ENCODE results near the gene YJU2.

YJU2 gene

DNA sequence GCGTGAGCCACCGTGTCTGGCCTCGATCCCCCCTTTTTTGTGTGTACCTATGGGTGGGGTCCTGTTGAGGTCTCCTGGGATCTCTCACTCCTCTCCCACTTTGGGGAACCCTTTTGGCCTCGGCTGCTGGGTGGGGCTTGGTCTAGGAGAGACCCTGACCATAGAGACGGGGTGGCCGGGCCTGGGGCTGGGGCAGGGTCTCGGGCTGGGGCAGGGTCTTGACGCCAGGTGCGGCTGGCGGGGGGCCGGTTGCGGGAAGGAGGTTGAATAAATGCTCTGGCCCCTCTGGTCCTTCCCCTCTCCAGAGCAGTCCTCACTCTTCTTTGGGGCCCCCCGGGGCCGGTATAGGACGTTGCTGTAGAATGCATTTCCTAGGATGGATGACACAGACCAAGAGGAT lies 45.6 kb downstream of the YJU2 start:
- WGBS (ENCODE audit: extremely low coverage, insufficient coverage, low lambda C conversion rate): no CpG with 5 or more reads among the region's 15 CpGs

DNA sequence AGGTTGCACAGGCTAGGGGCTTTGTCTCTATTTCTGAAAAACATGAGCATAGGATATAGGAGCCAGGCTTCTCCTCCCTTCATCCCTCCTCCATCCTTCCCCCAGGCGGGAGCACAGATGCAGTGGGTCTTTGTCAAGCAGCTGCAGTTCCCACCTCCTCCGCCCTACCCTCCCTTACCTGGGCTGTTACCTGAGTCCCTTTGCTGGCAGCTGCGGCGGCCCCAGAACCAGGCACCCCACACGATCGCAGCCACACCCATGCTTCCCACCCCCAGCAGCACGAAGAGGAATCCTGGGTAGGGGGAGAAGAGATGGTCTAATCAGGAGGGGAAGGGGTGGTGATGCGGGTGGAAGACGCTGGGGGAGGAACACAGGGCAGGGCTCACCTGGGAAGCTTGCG lies 47.5 kb downstream of the YJU2 start:
- H3K23ac ChIP-seq (ENCODE audit: low read length): no peak overlapping the region
- H4K5ac ChIP-seq (ENCODE audit: low read length): no peak overlapping the region
- WGBS (ENCODE audit: extremely low coverage, insufficient coverage, low lambda C conversion rate): no CpG with 5 or more reads among the region's 10 CpGs

More for the DNA sequence above, 45.6 kb downstream of the YJU2 start:
- no peak overlapping the region for H3K18ac ChIP-seq (ENCODE audit: low read length)
- H3K36me3 ChIP-seq (ENCODE audit: control insufficient read depth, insufficient read depth, low read length): no peaks in the 10 kb centered on the region
- H3K9ac ChIP-seq (ENCODE audit: low read length): no peak overlapping the region
- no peaks in the 10 kb centered on the region for H3K4me1 ChIP-seq (ENCODE audit: control insufficient read depth, low read depth, low read length)
- H2BK5ac ChIP-seq (ENCODE audit: low read length): no peak overlapping the region
- no peak overlapping the region for H3K56ac ChIP-seq (ENCODE audit: low read length)
- no peak overlapping the region for H3K23ac ChIP-seq (ENCODE audit: low read length)
- no peak overlapping the region for H2BK15ac ChIP-seq (replicated peaks; ENCODE audit: low read depth)
- H4K5ac ChIP-seq (ENCODE audit: low read length): no peak overlapping the region
- H3K79me1 ChIP-seq (ENCODE audit: low read length): no peaks in the 10 kb centered on the region
- no peak overlapping the region for H2BK120ac ChIP-seq (ENCODE audit: low read depth, low read length)
- no peak overlapping the region for H3K4ac ChIP-seq (ENCODE audit: low read depth, low read length)
- no peak overlapping the region for H3K27ac ChIP-seq (ENCODE audit: low read depth, low read length)
- no peak for DNase-seq
- no peak overlapping the region for H3K4me2 ChIP-seq (ENCODE audit: low read length)
- H3K79me2 ChIP-seq (ENCODE audit: control insufficient read depth, insufficient read depth, low read length): no peaks in the 10 kb centered on the region
- no peak overlapping the region for H3K4me3 ChIP-seq (ENCODE audit: low read length)
- no peaks in the 10 kb centered on the region for H3K27me3 ChIP-seq (ENCODE audit: insufficient read depth, low read length, poor library complexity)
- H2AK5ac ChIP-seq (ENCODE audit: low read length): no peak overlapping the region
- no peak overlapping the region for H4K8ac ChIP-seq (ENCODE audit: low read depth, low read length)

DNA sequence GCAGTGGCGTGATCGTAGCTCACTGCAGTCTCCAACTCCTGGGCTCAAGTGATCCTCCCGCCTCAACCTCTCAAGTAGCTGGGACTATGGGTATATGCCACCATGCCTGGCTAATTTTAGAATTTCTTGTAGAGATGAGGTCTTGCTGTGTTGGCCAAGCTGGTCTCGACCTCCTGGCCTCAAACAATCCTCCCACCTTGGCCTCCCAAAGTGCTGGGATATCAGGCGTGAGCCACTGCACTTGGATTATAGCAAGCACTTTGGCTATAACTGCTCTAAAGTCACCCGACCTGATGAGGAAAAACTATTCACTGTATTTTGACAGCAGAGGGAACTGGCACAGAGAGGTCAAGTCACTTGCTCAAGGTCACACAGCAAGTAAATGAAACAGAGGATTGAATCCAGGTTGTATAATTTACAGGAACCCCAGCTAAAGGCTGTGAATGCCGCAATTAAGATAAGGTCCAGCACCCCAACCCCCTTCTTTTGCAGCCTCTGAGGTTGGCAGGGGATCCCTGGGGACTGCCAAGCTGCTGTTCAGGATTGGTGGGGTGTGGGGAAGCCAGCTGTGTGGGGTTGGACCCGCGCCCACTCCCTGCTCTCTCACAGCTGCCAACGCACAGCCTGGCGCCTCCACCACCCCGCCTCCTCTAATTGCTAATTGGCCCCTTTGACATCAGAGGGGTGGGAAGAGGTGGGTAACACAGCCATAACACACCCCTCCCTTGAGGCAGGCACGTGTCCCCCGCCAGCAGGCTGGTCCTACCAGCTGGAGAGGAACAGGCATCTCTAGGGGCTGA lies 49.3 kb downstream of the YJU2 start:
- Histone ChIP-seq H2BK15ac (replicated peaks; ENCODE audit: low read depth) (no peak overlapping the region), H2BK120ac (ENCODE audit: low read depth, low read length) (no peak overlapping the region), H3K9ac (ENCODE audit: low read length) (no peak overlapping the region), H3K79me2 (ENCODE audit: control insufficient read depth, insufficient read depth, low read length) (no peaks in the 10 kb centered on the region), H3K56ac (ENCODE audit: low read length) (no peak overlapping the region), H3K4me2 (ENCODE audit: low read length) (no peak overlapping the region), H3K4me3 (ENCODE audit: low read length) (no peak overlapping the region), H4K8ac (ENCODE audit: low read depth, low read length) (no peak overlapping the region), H4K5ac (ENCODE audit: low read length) (no peak overlapping the region), H3K23ac (ENCODE audit: low read length) (no peak overlapping the region), H3K4me1 (ENCODE audit: control insufficient read depth, low read depth, low read length) (no peaks in the 10 kb centered on the region), H2AK5ac (ENCODE audit: low read length) (no peak overlapping the region), H2BK5ac (ENCODE audit: low read length) (no peak overlapping the region), H3K18ac (ENCODE audit: low read length) (no peak overlapping the region), H3K79me1 (ENCODE audit: low read length) (no peaks in the 10 kb centered on the region), H3K4ac (ENCODE audit: low read depth, low read length) (no peak overlapping the region), H3K27ac (ENCODE audit: low read depth, low read length) (no peak overlapping the region), H3K27me3 (ENCODE audit: insufficient read depth, low read length, poor library complexity) (no peaks in the 10 kb centered on the region), H3K36me3 (ENCODE audit: control insufficient read depth, insufficient read depth, low read length) (no peaks in the 10 kb centered on the region)
- no peak for DNase-seq
- no CpG with 5 or more reads among the region's 14 CpGs for WGBS (ENCODE audit: extremely low coverage, insufficient coverage, low lambda C conversion rate)

More for the DNA sequence above, 47.5 kb downstream of the YJU2 start:
- Histone ChIP-seq H3K4ac (ENCODE audit: low read depth, low read length) (no peak overlapping the region), H3K27ac (ENCODE audit: low read depth, low read length) (no peak overlapping the region), H2AK5ac (ENCODE audit: low read length) (no peak overlapping the region), H2BK15ac (replicated peaks; ENCODE audit: low read depth) (no peak overlapping the region), H3K18ac (ENCODE audit: low read length) (no peak overlapping the region), H3K4me1 (ENCODE audit: control insufficient read depth, low read depth, low read length) (no peaks in the 10 kb centered on the region), H2BK120ac (ENCODE audit: low read depth, low read length) (no peak overlapping the region), H4K8ac (ENCODE audit: low read depth, low read length) (no peak overlapping the region), H3K56ac (ENCODE audit: low read length) (no peak overlapping the region), H2BK5ac (ENCODE audit: low read length) (no peak overlapping the region), H3K27me3 (ENCODE audit: insufficient read depth, low read length, poor library complexity) (no peaks in the 10 kb centered on the region), H3K9ac (ENCODE audit: low read length) (no peak overlapping the region), H3K79me2 (ENCODE audit: control insufficient read depth, insufficient read depth, low read length) (no peaks in the 10 kb centered on the region), H3K4me3 (ENCODE audit: low read length) (no peak overlapping the region), H3K4me2 (ENCODE audit: low read length) (no peak overlapping the region), H3K36me3 (ENCODE audit: control insufficient read depth, insufficient read depth, low read length) (no peaks in the 10 kb centered on the region), H3K79me1 (ENCODE audit: low read length) (no peaks in the 10 kb centered on the region)
- no peak for DNase-seq

DNA sequence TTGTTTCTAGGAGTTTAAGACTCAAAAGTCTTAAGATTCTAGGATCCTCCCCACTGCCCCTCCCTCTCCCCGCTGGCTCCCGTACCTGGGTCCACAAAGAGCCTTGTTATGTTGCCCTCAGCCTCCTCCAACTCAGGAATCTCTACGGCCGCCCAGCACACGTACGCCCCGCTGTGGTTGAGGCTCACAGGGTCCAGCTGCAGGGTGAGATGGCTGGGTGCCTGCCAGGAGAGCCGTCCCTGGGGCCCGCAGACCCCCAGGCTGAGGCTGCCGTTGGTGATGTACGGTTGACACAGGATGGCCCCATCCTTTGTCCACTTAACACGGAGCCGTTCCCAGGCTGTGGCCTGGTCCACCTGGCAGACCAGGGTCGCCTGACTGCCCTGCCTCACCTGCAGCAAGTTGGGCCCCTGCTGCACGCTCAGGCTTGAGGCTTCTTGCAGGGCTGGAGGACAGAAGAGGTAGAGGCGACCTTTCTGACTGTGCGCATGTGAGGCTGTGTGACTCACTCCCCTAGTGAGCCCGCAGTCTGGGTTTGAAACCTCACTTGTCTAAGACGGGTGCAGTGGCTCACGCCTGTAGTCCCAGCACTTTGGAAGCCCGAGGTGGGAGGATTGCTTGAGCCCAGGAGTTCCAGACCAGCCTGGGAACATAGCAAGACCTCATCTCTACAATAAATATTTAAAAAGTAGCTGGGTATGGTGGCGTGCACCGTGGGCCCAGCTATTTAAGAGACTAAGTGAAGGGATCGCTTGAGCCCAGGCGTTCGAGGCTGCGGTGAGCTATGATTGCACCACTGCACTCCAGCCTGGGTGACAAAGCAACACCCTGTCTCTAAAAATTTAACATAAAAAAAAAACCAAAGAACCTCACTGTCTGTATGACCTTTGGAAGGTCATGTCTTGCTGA lies 51.3 kb downstream of the YJU2 start:
- Histone ChIP-seq H3K4me2 (ENCODE audit: low read length) (no peak overlapping the region), H3K27ac (ENCODE audit: low read depth, low read length) (no peak overlapping the region), H3K27me3 (ENCODE audit: insufficient read depth, low read length, poor library complexity) (no peaks in the 10 kb centered on the region), H3K4me1 (ENCODE audit: control insufficient read depth, low read depth, low read length) (no peaks in the 10 kb centered on the region), H3K4ac (ENCODE audit: low read depth, low read length) (no peak overlapping the region), H4K8ac (ENCODE audit: low read depth, low read length) (no peak overlapping the region), H2AK5ac (ENCODE audit: low read length) (no peak overlapping the region), H3K18ac (ENCODE audit: low read length) (no peak overlapping the region), H3K79me1 (ENCODE audit: low read length) (no peaks in the 10 kb centered on the region), H2BK120ac (ENCODE audit: low read depth, low read length) (no peak overlapping the region), H3K23ac (ENCODE audit: low read length) (no peak overlapping the region), H2BK5ac (ENCODE audit: low read length) (no peak overlapping the region), H3K56ac (ENCODE audit: low read length) (no peak overlapping the region), H2BK15ac (replicated peaks; ENCODE audit: low read depth) (no peak overlapping the region), H3K79me2 (ENCODE audit: control insufficient read depth, insufficient read depth, low read length) (no peaks in the 10 kb centered on the region), H3K36me3 (ENCODE audit: control insufficient read depth, insufficient read depth, low read length) (no peaks in the 10 kb centered on the region), H4K5ac (ENCODE audit: low read length) (no peak overlapping the region), H3K4me3 (ENCODE audit: low read length) (no peak overlapping the region), H3K9ac (ENCODE audit: low read length) (no peak overlapping the region)
- no peak for DNase-seq
- WGBS (ENCODE audit: extremely low coverage, insufficient coverage, low lambda C conversion rate): no CpG with 5 or more reads among the region's 27 CpGs

DNA sequence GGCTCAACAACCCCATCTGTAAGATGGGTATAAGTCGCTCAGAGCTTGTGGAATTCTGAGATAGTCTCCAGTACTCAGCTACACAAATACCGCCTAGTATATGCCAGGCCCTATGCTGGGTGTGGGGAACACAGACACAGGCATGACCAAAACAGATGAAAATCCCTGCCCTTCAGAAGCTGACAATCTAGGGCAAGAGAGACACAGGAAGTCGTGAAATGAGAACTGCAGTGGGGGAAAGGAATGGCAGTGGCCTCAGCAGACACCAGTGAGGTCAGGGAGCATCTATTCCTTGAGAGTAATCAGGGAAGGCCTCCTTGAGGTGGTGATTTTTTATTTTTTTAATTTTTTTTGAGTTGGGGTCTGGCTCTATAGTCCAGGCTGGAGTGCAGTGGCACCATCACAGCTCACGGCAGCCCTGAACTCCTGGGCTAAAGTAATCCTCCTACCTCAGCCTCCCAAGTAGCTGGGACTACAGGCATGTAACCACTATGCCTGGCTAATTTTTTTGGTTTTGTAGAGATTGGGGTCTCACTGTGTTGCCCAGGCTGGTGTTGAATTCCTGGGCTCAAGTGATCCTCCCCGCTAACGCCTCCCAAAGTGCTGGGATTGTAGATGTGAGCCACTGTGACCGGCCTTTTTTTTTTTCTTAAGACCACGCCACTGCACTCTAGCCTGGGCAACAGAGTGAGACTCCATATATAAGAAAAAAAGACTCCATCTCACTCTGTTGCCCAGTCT lies 52.1 kb downstream of the YJU2 start:
- H3K4ac ChIP-seq (ENCODE audit: low read depth, low read length): no peak overlapping the region

More for the DNA sequence above, 52.1 kb downstream of the YJU2 start:
- Histone ChIP-seq H3K27me3 (ENCODE audit: insufficient read depth, low read length, poor library complexity) (no peaks in the 10 kb centered on the region), H4K5ac (ENCODE audit: low read length) (no peak overlapping the region), H3K79me2 (ENCODE audit: control insufficient read depth, insufficient read depth, low read length) (no peaks in the 10 kb centered on the region), H2BK15ac (replicated peaks; ENCODE audit: low read depth) (no peak overlapping the region), H2BK120ac (ENCODE audit: low read depth, low read length) (no peak overlapping the region), H3K4me1 (ENCODE audit: control insufficient read depth, low read depth, low read length) (no peaks in the 10 kb centered on the region), H2AK5ac (ENCODE audit: low read length) (no peak overlapping the region), H2BK5ac (ENCODE audit: low read length) (no peak overlapping the region), H3K18ac (ENCODE audit: low read length) (no peak overlapping the region), H3K4me2 (ENCODE audit: low read length) (no peak overlapping the region), H3K79me1 (ENCODE audit: low read length) (no peaks in the 10 kb centered on the region), H3K27ac (ENCODE audit: low read depth, low read length) (no peak overlapping the region), H3K36me3 (ENCODE audit: control insufficient read depth, insufficient read depth, low read length) (no peaks in the 10 kb centered on the region), H3K4me3 (ENCODE audit: low read length) (no peak overlapping the region), H4K8ac (ENCODE audit: low read depth, low read length) (no peak overlapping the region), H3K56ac (ENCODE audit: low read length) (no peak overlapping the region), H3K9ac (ENCODE audit: low read length) (no peak overlapping the region), H3K23ac (ENCODE audit: low read length) (no peak overlapping the region)
- no peak for DNase-seq
- no CpG with 5 or more reads among the region's 8 CpGs for WGBS (ENCODE audit: extremely low coverage, insufficient coverage, low lambda C conversion rate)

All from mesendoderm (in vitro differentiated cells).